ENCODE results near the gene CPNE1.
"Not testable (repeated sequence)": the region's sequence is repeated elsewhere in the genome, so short reads cannot be mapped to it uniquely, and the experiment has no call there.

CPNE1 gene

DNA sequence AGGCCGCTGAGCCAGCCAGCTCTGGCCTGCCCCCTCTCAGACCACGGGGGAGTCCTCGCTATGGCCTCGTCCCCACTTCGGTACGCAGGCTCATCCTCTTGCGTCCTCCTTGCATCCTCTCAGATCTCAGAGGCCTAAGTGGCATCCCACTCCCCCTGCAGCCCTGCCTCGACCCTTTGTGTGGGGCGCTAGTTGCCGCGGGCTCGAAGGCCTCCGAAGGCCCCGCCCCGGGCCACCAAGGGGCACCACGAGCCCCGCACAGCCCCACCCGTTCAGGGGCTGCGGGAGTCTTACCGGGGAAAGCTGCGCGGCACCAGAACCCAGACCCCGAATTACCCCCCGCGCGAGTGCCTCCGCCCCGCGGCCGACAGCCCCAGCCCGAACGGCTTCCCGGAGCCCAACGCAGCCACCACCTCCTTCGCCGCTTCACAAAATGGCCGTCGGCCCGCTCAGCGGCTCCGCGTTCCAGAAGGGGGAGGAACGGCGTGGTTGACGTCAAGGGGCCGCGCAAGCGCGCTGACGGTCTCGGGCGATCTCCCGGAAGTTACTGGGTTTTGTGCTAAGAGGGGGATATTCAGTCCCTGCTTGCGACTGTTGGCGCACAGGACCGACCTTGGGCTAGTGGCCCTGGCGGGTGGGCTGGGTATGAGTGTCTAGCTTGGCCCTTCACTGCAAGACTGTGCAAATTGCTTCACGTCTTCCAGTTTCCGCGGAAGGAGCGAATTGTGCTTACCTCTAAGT lies at the start of gene CPNE1, which contains the start of gene RBM12:
CPNE1 (minus strand) TSS at position 435 of the 741 bp plus-strand sequence. CDS start 31,977 bp downstream, outside the sequence.
RBM12 (minus strand) TSS at position 435 of the 741 bp plus-strand sequence. CDS start 9,578 bp downstream, outside the sequence.
- peak; percentile 82 for DNase-seq

DNA sequence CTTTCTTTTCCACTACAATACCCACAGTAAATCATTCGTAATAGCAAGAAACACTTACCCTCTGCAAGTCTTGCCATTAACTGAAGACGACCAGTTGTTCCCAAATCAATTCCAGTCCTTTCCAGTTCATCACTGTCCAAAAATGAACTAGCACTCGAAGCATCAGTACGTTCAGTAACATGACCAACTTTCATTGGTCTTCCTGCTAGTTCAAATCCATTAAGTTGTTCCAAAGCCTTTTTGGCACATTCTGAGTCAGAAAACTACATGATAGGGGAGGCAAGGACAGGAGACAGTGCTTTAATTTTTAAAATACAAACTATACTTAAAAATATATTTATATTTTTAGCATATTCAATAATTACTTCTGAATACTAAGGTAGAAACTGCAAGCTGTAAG lies 49.4 kb upstream of the CPNE1 start:
- no peak for DNase-seq

- DNase-seq: not testable (repeated sequence)
These were observed 48.4 kb upstream of the CPNE1 start for GRCh38 chr20:35713120-35713519.

GRCh38 chr20:35711588-35712209 lies 47.0 kb upstream of the CPNE1 start:
- DNase-seq: no peak

DNA sequence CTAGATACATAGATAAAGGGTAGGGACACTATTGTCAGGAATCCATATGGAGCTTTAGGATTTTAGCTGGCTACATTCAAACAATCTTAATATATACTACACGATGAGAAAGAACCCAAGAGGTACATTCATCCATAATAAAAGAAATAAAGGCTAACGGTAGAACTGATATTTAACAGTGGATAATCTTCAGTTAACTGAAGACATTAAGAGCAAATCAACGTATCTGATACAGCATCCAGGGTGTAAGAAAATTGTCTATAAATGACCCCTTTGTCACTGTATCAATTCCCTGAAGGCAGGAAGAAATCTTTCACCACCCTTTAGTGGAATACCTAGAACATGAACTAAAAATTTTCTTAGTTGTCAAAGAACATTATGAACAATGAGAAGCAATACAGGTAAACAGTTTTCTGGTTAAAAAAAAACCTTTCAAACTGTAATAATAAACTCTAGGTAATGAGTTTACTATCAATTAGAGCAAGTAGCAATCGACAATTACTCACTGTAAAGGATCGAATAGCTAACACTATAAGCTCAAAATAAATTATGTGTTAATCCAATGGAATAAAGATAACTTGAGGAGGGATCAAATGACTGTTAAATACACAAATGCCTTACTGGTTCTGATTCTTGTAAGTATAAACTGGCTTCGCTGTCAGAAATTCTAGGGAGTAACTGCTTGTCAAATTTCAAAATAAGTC lies 46.3 kb upstream of the CPNE1 start:
- no peak for DNase-seq

DNA sequence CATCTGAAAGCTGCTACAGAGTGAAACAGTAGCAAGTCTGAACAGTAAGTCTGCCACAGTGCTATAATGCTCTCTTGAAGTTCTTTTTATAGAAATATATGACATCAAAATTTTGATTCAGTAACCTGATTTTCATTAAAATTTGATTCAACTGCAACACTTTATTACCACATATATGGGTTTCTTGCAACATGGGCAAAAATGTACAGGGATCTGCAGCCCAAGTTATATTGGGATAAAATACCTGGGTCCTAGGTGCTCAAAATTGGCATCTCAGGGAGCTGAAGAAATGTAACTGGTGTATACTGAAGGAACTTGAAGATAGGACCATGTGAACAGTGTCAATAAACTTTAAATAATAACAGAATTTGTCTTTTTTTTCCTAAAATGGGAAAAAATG lies 45.3 kb upstream of the CPNE1 start:
- DNase-seq: no peak

DNA sequence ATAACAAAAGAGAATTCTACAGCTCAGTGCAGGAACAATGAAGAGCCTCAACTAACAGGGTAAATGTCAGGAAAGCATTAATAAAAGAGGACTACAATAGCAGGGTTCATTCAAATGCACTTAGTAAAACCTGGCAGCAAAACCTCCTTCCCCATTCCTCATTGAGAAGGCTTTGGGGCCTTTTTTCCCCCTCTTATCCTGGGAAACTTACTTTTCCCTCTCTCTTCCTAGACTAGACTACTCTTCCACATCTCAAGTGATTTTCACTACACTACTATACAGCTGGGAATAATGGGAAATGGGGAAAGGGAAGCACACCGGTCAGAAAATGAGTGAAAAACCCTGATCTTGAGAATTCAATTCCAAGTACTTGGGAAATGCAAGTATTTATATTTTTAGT lies 44.6 kb upstream of the CPNE1 start:
- DNase-seq: no peak

GRCh38 chr20:35708502-35708901 lies 43.8 kb upstream of the CPNE1 start:
- DNase-seq: no peak

DNA sequence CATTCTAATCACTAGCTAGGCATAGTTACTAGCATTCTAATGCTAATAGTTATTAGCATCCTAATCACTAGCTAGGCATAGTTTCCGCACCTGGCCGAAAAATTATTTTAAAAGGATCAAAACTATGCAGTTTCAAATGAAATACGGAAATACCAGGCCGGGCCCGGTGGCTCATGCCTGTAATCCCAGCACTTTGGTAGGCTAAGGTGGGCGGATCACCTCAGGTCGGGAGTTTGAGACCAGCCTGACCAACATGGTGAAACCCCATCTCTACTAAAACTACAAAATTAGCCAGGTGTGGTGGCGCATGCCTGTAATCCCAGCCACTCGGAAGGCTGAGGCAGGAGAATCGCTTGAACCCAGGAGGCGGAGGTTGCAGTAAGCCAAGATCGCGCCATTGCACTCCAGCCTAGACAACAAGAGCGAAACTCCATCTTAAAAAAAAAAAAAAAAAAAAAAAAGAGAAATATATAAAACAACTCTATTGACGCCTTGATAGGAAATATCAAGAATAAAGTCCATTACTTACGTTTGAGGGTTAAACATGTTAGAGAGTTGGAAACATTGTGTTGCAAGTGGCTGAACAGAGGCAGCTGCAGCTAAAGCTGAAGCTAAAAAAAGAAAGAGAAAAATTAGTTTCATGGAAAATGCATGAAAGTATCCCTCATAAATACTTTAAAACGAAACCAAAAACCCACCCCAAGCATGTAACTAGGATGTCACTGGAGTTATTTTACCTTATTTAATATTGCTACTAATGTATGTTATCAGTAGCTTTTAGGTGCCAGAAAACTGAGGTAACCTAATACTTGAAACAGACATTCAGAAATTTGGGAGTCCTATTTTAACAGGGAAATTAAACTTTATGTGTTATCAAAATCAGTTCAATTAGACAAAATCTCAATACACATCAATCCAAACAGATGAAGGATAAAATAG lies 42.2 kb upstream of the CPNE1 start:
- DNase-seq: not testable (repeated sequence)

DNA sequence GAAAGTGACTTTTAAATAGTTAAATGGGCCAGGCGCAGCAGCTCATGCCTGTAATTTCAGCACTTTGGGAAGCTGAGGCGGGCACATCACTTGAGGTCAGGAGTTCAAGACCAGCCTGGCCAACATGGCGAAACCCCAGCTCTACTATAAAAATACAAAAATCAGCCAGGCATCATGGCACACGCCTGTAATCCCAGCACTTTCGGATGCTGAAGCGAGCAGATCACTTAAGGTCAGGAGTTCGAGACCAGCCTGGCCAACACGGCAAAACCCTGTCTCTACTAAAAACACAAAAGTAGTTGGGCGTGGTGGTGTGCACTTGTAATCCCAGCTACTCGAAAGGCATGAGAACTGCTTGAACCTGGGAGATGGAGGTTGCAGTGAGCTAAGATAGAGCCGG lies 41.2 kb upstream of the CPNE1 start:
- not testable (repeated sequence) for DNase-seq

- no peak for DNase-seq
These were observed 40.0 kb upstream of the CPNE1 start for GRCh38 chr20:35704514-35705261.

DNA sequence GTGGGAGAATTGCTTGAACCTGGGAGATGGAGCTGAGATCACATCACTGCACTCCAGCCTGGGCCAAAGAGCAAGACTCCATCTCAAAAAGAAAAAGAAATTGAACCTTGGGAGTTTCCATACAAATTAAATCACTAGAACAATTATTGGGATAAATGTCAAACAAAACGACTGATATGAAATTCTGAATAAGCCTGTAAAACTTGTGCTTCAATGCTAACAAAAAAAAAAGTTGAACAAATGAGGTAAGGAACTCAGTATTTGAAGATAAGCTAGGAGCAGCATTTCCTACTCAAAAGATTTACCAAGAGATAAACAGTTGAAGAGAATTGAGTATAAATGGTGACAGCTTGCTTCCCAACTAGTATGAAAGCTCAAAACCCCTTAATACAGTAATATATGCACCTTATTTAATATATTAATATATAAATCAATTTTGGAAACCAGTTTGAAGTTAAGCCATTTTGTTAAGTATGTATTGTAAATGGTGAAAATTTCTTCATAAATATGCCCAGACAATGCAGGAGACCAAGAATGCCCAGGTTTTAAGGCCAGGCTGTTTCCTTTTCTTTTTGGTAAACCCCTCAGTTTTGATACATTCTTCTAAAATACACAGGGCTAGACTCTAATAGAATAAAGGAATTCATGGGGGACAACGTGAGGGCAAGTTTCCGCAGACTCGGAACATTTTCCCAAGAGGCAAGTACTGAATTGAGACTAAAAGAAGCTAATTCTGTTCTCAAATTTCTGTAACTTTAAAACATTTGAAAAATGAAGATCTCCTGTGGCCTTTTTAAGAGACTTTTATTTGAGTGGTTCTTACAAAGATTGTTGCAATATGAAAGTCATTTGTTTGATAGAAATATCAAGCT lies 38.4 kb upstream of the CPNE1 start:
- no peak for DNase-seq

DNA sequence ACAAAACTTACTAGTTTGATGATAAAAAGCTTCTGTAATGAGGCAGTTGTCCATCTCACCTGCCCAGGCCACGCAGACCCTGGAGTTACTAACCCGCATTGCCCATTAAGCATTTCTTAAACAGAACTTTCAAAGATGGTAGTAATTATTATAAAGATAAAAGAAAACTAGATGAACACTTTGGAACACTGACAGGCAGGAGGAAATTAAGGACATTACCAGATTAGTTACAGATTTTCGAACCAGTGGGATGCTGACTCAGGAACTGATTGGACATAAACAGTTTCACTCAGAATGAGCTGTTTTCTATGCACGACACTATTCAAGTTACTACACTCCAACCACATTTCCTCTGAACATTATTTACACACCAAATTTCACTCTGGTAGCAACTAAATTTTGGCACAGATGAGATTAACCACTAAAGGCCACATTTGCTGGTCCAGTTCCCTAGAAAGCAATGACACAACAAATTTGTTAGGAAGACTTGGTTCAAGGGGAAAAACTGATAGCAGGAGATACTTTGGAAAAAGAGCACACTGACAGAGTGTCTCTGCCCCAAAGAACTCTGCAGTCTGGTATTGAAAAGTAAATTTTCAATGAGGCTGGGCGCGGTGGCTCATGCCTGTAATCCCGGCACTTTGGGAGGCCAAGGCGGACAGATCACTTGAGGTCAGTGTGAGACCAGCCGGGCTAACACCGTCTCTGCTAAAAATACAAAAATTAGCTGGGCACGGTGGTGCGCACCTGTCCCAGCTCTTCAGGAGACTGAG lies 37.5 kb upstream of the CPNE1 start:
- DNase-seq: no peak

- DNase-seq: no peak
These were observed 36.0 kb upstream of the CPNE1 start for GRCh38 chr20:35700625-35701148.

GRCh38 chr20:35699957-35700624 lies 35.4 kb upstream of the CPNE1 start:
- DNase-seq: no peak

- peak; percentile 52 for DNase-seq
These were observed 34.6 kb upstream of the CPNE1 start, which contains the start of the genes NFS1 and ROMO1 for GRCh38 chr20:35699127-35699956. NFS1 (minus strand) TSS chr20:35699352; CDS start chr20:35699288, 64 bp downstream. ROMO1 (plus strand) TSS chr20:35699405; CDS start chr20:35699633, 228 bp downstream.

DNA sequence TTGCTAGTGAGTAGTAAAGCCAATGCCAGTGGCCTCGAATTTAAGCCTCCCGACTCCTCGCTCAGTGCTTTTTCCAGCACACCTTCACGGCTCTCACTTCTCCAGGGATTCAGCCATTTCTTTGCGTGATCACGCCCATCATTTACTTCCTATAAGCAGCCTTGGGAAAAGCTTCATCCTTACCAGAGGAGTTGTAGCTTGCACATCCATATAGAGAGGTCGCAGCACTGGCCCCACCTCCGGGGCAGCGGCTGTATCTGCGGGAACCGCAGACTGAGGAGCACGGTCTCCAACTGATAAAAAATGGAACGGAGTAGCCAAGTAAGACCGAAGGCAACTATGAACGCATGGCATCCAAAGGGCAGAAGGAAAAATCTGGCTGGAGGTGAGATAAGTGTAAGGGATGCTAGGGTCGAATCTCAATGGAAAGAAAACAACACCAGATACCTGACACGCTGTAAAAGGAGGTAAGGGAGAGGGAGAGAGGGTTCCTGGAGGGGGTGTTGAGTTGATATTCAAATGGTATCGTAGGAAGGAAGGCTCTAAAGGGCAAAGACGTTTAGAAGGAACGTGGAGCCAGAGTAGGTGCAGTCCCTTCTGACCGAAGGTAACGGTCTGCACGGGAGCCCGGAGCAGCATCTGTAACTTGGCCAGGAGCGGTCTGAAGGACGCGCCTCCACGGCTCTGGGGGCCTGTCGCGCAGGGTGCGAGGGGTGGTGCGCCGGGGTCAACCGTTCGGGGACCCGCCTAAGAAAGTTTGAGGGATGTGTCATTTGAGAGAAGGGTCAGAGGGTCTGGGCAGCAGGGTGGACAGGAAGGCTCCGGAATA lies 33.8 kb upstream of the CPNE1 start:
- no peak for DNase-seq
